T-cell (primary cell): ENCODE results near the gene ZCCHC24. TPM values are rescaled to one million over a fixed set of nuclear protein-coding genes. Genes with fewer than 3 reads are reported as not detected.
A peak's percentile ranks its signal among the peaks of the same experiment; 100 is the strongest.

Source experiments
- ATAC-seq, 4 experiments: fragments of 200-7000 bp in 3 of 4; fragments of 150-1000 bp in 1 of 4; cut with Tn5 transposase; replicated peaks in 1 of 4; 1 replicate in 3 of 4; 2 replicates in 1 of 4; pipeline ENCODE4 v1.10.0; 2021; ENCODE audit warnings: moderate library complexity in 3 of 4, mild to moderate bottlenecking in 2 of 4, moderate number of reproducible peaks in 1 of 4
- CTCF ChIA-PET, 2 donors: fragments of 300-600 bp; sonication (Branson Sonifier 250); formaldehyde crosslinking; loops; one replicate each; lab custom pipeline; 2022; ENCODE audit warnings: antibody characterized with exemption in 2 of 2; lab: Charles Lee
- POLR2A ChIA-PET, 2 donors: fragments of 300-600 bp; sonication (Branson Sonifier 250); formaldehyde crosslinking; loops; one replicate each; lab custom pipeline; 2022; ENCODE audit warnings: antibody characterized with exemption in 2 of 2; lab: Charles Lee
- DNase-seq, 35 experiments: peaks; one replicate each; pipeline versions ENCODE4 v3.0.0 to v3.0.0-alpha.2; 2013 to 2023
- H3K27ac ChIP-seq: one replicate; pipeline ENCODE4 v1.5.1; 2013; ENCODE audit warnings: low read length
- H3K27me3 ChIP-seq, 2 experiments: replicated peaks in 1 of 2; 1 replicate in 1 of 2; 2 replicates in 1 of 2; pipeline versions ENCODE4 v1.6.1 to v1.7.0; 2013; ENCODE audit warnings: low read length in 1 of 2, mixed read lengths in 1 of 2; ENCODE audit not compliant: control insufficient read depth in 2 of 2, insufficient read depth in 2 of 2; ENCODE audit errors: extremely low read depth in 1 of 2
- H3K36me3 ChIP-seq, 2 donors: 1 replicate in 1 of 2; 2 replicates in 1 of 2; pipeline versions ENCODE4 v1.6.1 to v1.7.0; 2013; ENCODE audit warnings: low read length in 1 of 2; ENCODE audit not compliant: control insufficient read depth in 2 of 2, insufficient read depth in 1 of 2; ENCODE audit errors: extremely low read depth in 1 of 2
- H3K4me1 ChIP-seq, 2 experiments: 1 replicate in 1 of 2; 2 replicates in 1 of 2; pipeline versions ENCODE4 v1.6.1 to v1.7.0; 2013; ENCODE audit warnings: low read length in 2 of 2, mixed read lengths in 1 of 2; ENCODE audit not compliant: insufficient read depth in 2 of 2, control insufficient read depth in 1 of 2; ENCODE audit errors: extremely low read depth in 1 of 2
- H3K4me3 ChIP-seq, 2 donors: 1 replicate in 1 of 2; 2 replicates in 1 of 2; pipeline versions ENCODE4 v1.5.1 to v1.7.0; 2013; ENCODE audit warnings: mild to moderate bottlenecking in 2 of 2, low read length in 1 of 2, moderate library complexity in 1 of 2; ENCODE audit not compliant: control insufficient read depth in 1 of 2; ENCODE audit errors: extremely low read depth in 1 of 2
- H3K9me3 ChIP-seq: 2 replicates; pipeline ENCODE4 v1.7.0; 2013
- H3K27ac Mint-ChIP-seq, 2 donors: one replicate each; pipeline ENCODE4 v1.8.0; 2020 to 2021; ENCODE audit warnings: mild to moderate bottlenecking in 2 of 2, mixed read lengths in 2 of 2
- H3K27me3 Mint-ChIP-seq, 2 donors: one replicate each; pipeline ENCODE4 v1.8.0; 2021 to 2022; ENCODE audit warnings: mixed read lengths in 2 of 2
- H3K36me3 Mint-ChIP-seq: one replicate; pipeline ENCODE4 v1.8.0; 2021; ENCODE audit warnings: mixed read lengths
- H3K4me1 Mint-ChIP-seq, 3 donors: one replicate each; pipeline ENCODE4 v1.8.0; 2020 to 2022; ENCODE audit warnings: mixed read lengths in 3 of 3, mild to moderate bottlenecking in 1 of 3
- H3K4me3 Mint-ChIP-seq, 3 donors: one replicate each; pipeline ENCODE4 v1.8.0; 2020 to 2022; ENCODE audit warnings: mild to moderate bottlenecking in 3 of 3, mixed read lengths in 3 of 3, moderate library complexity in 3 of 3
- H3K9me3 Mint-ChIP-seq, 3 donors: one replicate each; pipeline ENCODE4 v1.8.0; 2020 to 2022; ENCODE audit warnings: mixed read lengths in 3 of 3
- WGBS: methylation state at CpG from one replicate; pipeline ENCODE4 v1.1.5; 2013; ENCODE audit warnings: missing lambda C conversion rate; ENCODE audit not compliant: insufficient coverage; 5-methylcytosine and 5-hydroxymethylcytosine counted together
- total RNA-seq, 35 experiments: library from RNA in 6 of 35; stranded (reverse) in 6 of 35; fragments of 120-200 nt in 1 of 35; gene quantifications; one replicate each; pipeline versions ENCODE4 v1.2.1 to v1.2.4 and lab custom pipeline; 2013 to 2026

ZCCHC24 gene
- total RNA-seq, 5 donors from 2014 or later (not counting 1 experiment from before 2014, with no cell fraction given) = 0.60 to 2.4 (median 1.9) TPM

DNA sequence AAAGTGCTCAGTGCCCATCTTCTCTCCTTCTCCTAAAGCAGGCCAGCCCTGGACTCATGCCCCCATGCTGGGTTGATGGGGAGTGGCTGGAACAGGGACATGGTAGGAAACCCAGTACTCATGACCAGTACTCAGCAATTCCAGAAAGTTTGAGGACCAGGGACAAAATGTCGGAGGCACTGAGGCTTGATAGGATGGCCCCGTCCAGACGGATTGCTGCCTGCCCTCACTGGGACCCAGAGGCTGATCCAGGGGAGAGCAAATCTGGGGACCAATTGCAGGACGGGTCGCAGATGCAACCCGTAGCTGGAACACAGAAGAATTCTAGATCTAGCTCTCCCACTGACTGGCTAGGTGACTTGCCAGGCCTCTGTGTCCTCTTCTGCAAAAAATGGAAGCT, 5.1 kb downstream of the ZCCHC24 start:
- Histone ChIP-seq H3K4me3 (no peak overlapping the region), H3K36me3 (no peaks in the 10 kb centered on the region), H3K9me3 (no peaks in the 10 kb centered on the region), H3K4me1 (peaks cover 13 to 22% of the 10 kb centered on the region in 2 experiments), H3K27ac (no peak overlapping the region), H3K27me3 (peaks cover 0 to 16% of the 10 kb centered on the region in 2 experiments)
- ChIA-PET POLR2A (no interaction called here), CTCF (no interaction called here)
- peaks cover 14 to 17% (median 17%) of the 10 kb centered on the region in 3 donors for H3K4me1 Mint-ChIP-seq
- DNase-seq (no peak), ATAC-seq (no peak)
- no peaks in the 10 kb centered on the region for H3K27me3 Mint-ChIP-seq
- no peaks in the 10 kb centered on the region for H3K9me3 Mint-ChIP-seq
- H3K36me3 Mint-ChIP-seq = no peaks in the 10 kb centered on the region
- H3K4me3 Mint-ChIP-seq = no peak overlapping the region
- no peak overlapping the region for H3K27ac Mint-ChIP-seq
- 93% methylated on average over 6 of the region's 6 CpGs for WGBS

DNA sequence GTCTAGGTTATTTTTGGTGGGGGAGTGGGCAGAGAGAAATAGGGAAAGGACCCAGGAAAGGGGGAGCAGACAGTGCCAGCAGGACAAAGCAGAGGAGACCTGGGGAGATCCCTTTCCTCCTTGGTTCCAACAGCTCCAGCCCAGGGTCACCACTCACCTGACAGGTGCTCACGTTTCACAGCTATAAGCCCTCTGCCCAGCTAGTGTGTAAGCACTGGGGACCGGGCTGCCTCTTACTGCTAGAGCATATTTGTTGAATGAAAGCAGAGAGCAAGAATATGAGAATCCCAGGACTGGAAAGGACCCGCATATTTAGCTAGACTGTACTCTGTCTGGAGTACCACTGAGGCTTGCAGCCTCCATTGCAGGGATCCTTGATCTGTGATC, 6.7 kb downstream of the ZCCHC24 start:
- peaks cover 6 to 8% (median 7%) of the 10 kb centered on the region in 3 donors for H3K4me1 Mint-ChIP-seq
- H3K4me3 ChIP-seq = no peak overlapping the region
- CTCF ChIA-PET = no interaction called here
- H3K36me3 ChIP-seq = no peaks in the 10 kb centered on the region
- WGBS = 61% methylated on average over 3 of the region's 3 CpGs
- no peak for ATAC-seq
- H3K36me3 Mint-ChIP-seq = no peaks in the 10 kb centered on the region
- no peaks in the 10 kb centered on the region for H3K27me3 Mint-ChIP-seq
- DNase-seq = no peak
- POLR2A ChIA-PET = no interaction called here
- no peaks in the 10 kb centered on the region for H3K9me3 ChIP-seq
- H3K4me3 Mint-ChIP-seq = no peak overlapping the region
- H3K27me3 ChIP-seq = peaks cover 0 to 16% of the 10 kb centered on the region in 2 experiments
- peaks cover 3 to 10% of the 10 kb centered on the region in 2 experiments for H3K4me1 ChIP-seq
- no peak overlapping the region for H3K27ac ChIP-seq
- H3K9me3 Mint-ChIP-seq = no peaks in the 10 kb centered on the region
- no peak overlapping the region for H3K27ac Mint-ChIP-seq

GRCh38 chr10:79438021-79438698, 7.3 kb downstream of the ZCCHC24 start:
- no peak overlapping the region for H3K4me3 Mint-ChIP-seq
- POLR2A ChIA-PET = no interaction called here
- no peak overlapping the region for H3K27ac Mint-ChIP-seq
- no peaks in the 10 kb centered on the region for H3K9me3 Mint-ChIP-seq
- Histone ChIP-seq H3K27ac (no peak overlapping the region), H3K9me3 (no peaks in the 10 kb centered on the region), H3K36me3 (no peaks in the 10 kb centered on the region), H3K4me1 (peaks cover 0 to 5% of the 10 kb centered on the region in 2 experiments), H3K27me3 (peaks cover 0 to 16% of the 10 kb centered on the region in 2 experiments), H3K4me3 (no peak overlapping the region)
- H3K27me3 Mint-ChIP-seq = no peaks in the 10 kb centered on the region
- DNase-seq (no peak), ATAC-seq (no peak)
- H3K4me1 Mint-ChIP-seq = peaks cover 2 to 3% (median 2%) of the 10 kb centered on the region in 3 donors
- CTCF ChIA-PET = no interaction called here
- WGBS = 92% methylated on average over 15 of the region's 16 CpGs
- no peaks in the 10 kb centered on the region for H3K36me3 Mint-ChIP-seq

GRCh38 chr10:79437111-79437814, 8.2 kb downstream of the ZCCHC24 start:
- Mint-ChIP-seq H3K9me3 (no peaks in the 10 kb centered on the region), H3K4me3 (no peak overlapping the region), H3K27me3 (no peaks in the 10 kb centered on the region), H3K36me3 (no peaks in the 10 kb centered on the region), H3K27ac (no peak overlapping the region), H3K4me1 (no peaks in the 10 kb centered on the region)
- 88% methylated on average over 6 of the region's 12 CpGs for WGBS
- CTCF ChIA-PET = no interaction called here
- H3K9me3 ChIP-seq = no peaks in the 10 kb centered on the region
- no peaks in the 10 kb centered on the region for H3K4me1 ChIP-seq
- ATAC-seq = no peak
- H3K36me3 ChIP-seq = no peaks in the 10 kb centered on the region
- no peak overlapping the region for H3K4me3 ChIP-seq
- peaks cover 0 to 16% of the 10 kb centered on the region in 2 experiments for H3K27me3 ChIP-seq
- POLR2A ChIA-PET = no interaction called here
- DNase-seq = no peak
- H3K27ac ChIP-seq = no peak overlapping the region

DNA sequence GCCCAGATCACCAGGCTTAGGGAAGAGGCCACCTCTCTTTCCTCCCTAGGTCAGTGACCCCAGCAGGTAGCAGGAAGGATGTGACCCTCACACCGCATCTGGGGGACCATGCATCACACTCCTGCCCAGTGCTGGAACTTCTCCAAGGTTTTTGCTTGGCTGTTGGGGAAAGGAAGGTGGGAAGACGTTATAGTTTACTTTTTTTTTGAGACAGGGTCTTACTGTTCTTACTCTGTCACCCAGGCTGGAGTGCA, 8.6 kb downstream of the ZCCHC24 start:
- POLR2A ChIA-PET = no interaction called here
- ATAC-seq (no peak), DNase-seq (no peak)
- no peak overlapping the region for H3K27ac ChIP-seq
- peaks cover 0 to 20% of the 10 kb centered on the region in 2 experiments for H3K27me3 ChIP-seq
- H3K9me3 ChIP-seq = no peaks in the 10 kb centered on the region
- Mint-ChIP-seq H3K9me3 (no peaks in the 10 kb centered on the region), H3K27me3 (no peaks in the 10 kb centered on the region), H3K36me3 (no peaks in the 10 kb centered on the region), H3K4me3 (no peak overlapping the region), H3K27ac (no peak overlapping the region), H3K4me1 (no peaks in the 10 kb centered on the region)
- no peaks in the 10 kb centered on the region for H3K4me1 ChIP-seq
- WGBS = 80% methylated on average over 1 of the region's 2 CpGs
- H3K4me3 ChIP-seq = no peak overlapping the region
- CTCF ChIA-PET = no interaction called here
- no peaks in the 10 kb centered on the region for H3K36me3 ChIP-seq

- Histone ChIP-seq H3K4me1 (no peaks in the 10 kb centered on the region), H3K27me3 (peaks cover 0 to 21% of the 10 kb centered on the region in 2 experiments), H3K36me3 (no peaks in the 10 kb centered on the region), H3K27ac (no peak overlapping the region), H3K4me3 (no peak overlapping the region), H3K9me3 (no peaks in the 10 kb centered on the region)
- H3K4me3 Mint-ChIP-seq = no peak overlapping the region
- H3K27me3 Mint-ChIP-seq = no peaks in the 10 kb centered on the region
- POLR2A ChIA-PET = no interaction called here
- H3K9me3 Mint-ChIP-seq = no peaks in the 10 kb centered on the region
- peak overlapping the region in 1 of 2 donors; percentile 27 for H3K27ac Mint-ChIP-seq
- ATAC-seq (no peak), DNase-seq (no peak)
- H3K4me1 Mint-ChIP-seq = no peaks in the 10 kb centered on the region
- H3K36me3 Mint-ChIP-seq = no peaks in the 10 kb centered on the region
- CTCF ChIA-PET = interaction anchor here in 1 of 2 donors (0.6 kb wide), 1 partner anchor 66 kb away, joined by 3 read pairs; no protein-coding TSS in a partner anchor
- WGBS = 90% methylated on average over 9 of the region's 17 CpGs
Measured at GRCh38 chr10:79436066-79436849, 9.2 kb downstream of the ZCCHC24 start.
